H1 (cell line): Measurements from ENCODE around the gene GCAT. TPM values are rescaled to one million over a fixed set of nuclear protein-coding genes. Genes with fewer than 3 reads are reported as not detected.

Source experiments
- CTCF ChIA-PET: fragments of 300-600 bp; sonication (Branson Sonifier 250); formaldehyde crosslinking; loops from one replicate; lab custom pipeline; 2021; ENCODE audit not compliant: partially characterized antibody; lab: Charles Lee
- POLR2A ChIA-PET: fragments of 300-600 bp; sonication (Branson Sonifier 250); formaldehyde crosslinking; loops from one replicate; lab custom pipeline; 2021; ENCODE audit warnings: inconsistent platforms; ENCODE audit not compliant: partially characterized antibody; lab: Charles Lee
- DNase-seq, 2 experiments: peaks; one replicate each; pipeline versions ENCODE4 v3.0.0 to v3.0.0-alpha.2; 2010 to 2022; ENCODE audit warnings: low spot score in 2 of 2, low read depth in 1 of 2, mixed read lengths in 1 of 2
- FAIRE-seq: peaks from 2 replicates; lab custom pipeline; 2011; peaks lifted over from hg19 to GRCh38; lab: Jason Lieb, UNC
- H2AFZ ChIP-seq: 2 replicates; pipeline ENCODE4 v1.8.1; 2012; ENCODE audit warnings: low read length, inconsistent platforms
- H2AK5ac ChIP-seq: 2 replicates; pipeline ENCODE4 v1.6.1; 2013; ENCODE audit warnings: low read depth, low read length
- H2BK120ac ChIP-seq: replicated peaks from 2 replicates; pipeline ENCODE3; 2013; ENCODE audit warnings: low read depth, low read length, inconsistent platforms
- H2BK12ac ChIP-seq: 2 replicates; pipeline ENCODE4 v1.6.1; 2013; ENCODE audit warnings: low read depth, low read length
- H2BK15ac ChIP-seq: 2 replicates; pipeline ENCODE4 v1.6.1; 2013; ENCODE audit warnings: low read length
- H2BK20ac ChIP-seq: 2 replicates; pipeline ENCODE4 v1.6.1; 2013; ENCODE audit warnings: low read length
- H2BK5ac ChIP-seq: 2 replicates; pipeline ENCODE4 v1.6.1; 2013; ENCODE audit warnings: low read depth, low read length
- H3K14ac ChIP-seq: 2 replicates; pipeline ENCODE4 v1.6.1; 2013; ENCODE audit warnings: inconsistent platforms; ENCODE audit not compliant: insufficient read length
- H3K18ac ChIP-seq: 2 replicates; pipeline ENCODE4 v1.6.1; 2013; ENCODE audit warnings: low read length; ENCODE audit errors: extremely low read depth
- H3K23ac ChIP-seq: 2 replicates; pipeline ENCODE4 v1.6.1; 2013; ENCODE audit warnings: inconsistent platforms; ENCODE audit not compliant: insufficient read length
- H3K23me2 ChIP-seq: 2 replicates; pipeline ENCODE4 v1.6.1; 2013; ENCODE audit warnings: low read depth, low read length
- H3K27ac ChIP-seq: 2 replicates; pipeline ENCODE4 v1.6.1; 2011; ENCODE audit warnings: low read depth, low read length, inconsistent platforms
- H3K27me3 ChIP-seq, 4 experiments: replicated peaks in 1 of 4; 1 replicate in 1 of 4; 2 replicates in 3 of 4; pipeline versions ENCODE4 v1.6.1 to v1.8.1; 2011 to 2013; ENCODE audit warnings: low read length in 3 of 4, mild to moderate bottlenecking in 3 of 4, inconsistent platforms in 2 of 4, mixed read lengths in 2 of 4, moderate library complexity in 1 of 4; ENCODE audit not compliant: control insufficient read depth in 3 of 4, insufficient read depth in 3 of 4; ENCODE audit errors: extremely low read depth in 1 of 4
- H3K36me3 ChIP-seq, 4 experiments: 2 replicates each; pipeline versions ENCODE4 v1.6.1 to v1.8.1; 2011 to 2013; ENCODE audit warnings: mild to moderate bottlenecking in 4 of 4, low read length in 3 of 4, moderate library complexity in 2 of 4, control low read depth in 1 of 4, inconsistent platforms in 1 of 4; ENCODE audit not compliant: insufficient read depth in 4 of 4, control insufficient read depth in 2 of 4
- H3K4ac ChIP-seq: replicated peaks from 2 replicates; pipeline ENCODE3; 2013; ENCODE audit warnings: low read length, low read depth, mixed read lengths, inconsistent platforms; ENCODE audit not compliant: insufficient read length
- H3K4me1 ChIP-seq, 4 experiments: replicated peaks in 1 of 4; 1 replicate in 1 of 4; 2 replicates in 3 of 4; pipeline versions ENCODE4 v1.6.1 to v1.8.1; 2011 to 2013; ENCODE audit warnings: low read length in 3 of 4, inconsistent platforms in 2 of 4, mixed read lengths in 1 of 4; ENCODE audit not compliant: insufficient read depth in 4 of 4, control insufficient read depth in 3 of 4
- H3K4me2 ChIP-seq, 2 experiments: 2 replicates each; pipeline versions ENCODE4 v1.6.1 to v1.8.1; 2011 to 2013; ENCODE audit warnings: low read depth in 2 of 2, low read length in 2 of 2, control low read depth in 1 of 2, inconsistent platforms in 1 of 2, mild to moderate bottlenecking in 1 of 2; ENCODE audit not compliant: insufficient read depth in 1 of 2
- H3K4me3 ChIP-seq, 4 experiments: fragments of 200-600, 300-600 bp in 1 of 4; sonication (generic), shearing (Covaris generic), sonication (Bioruptor Twin) in 1 of 4; 2 replicates each; pipeline versions ENCODE4 v1.5.1 to v1.8.1; 2011 to 2016; ENCODE audit warnings: low read length in 4 of 4, low read depth in 3 of 4, control low read depth in 2 of 4, inconsistent platforms in 2 of 4, mild to moderate bottlenecking in 2 of 4, mixed read lengths in 1 of 4, moderate library complexity in 1 of 4; ENCODE audit not compliant: insufficient read depth in 2 of 4; ENCODE audit errors: extremely low read depth in 1 of 4
- H3K56ac ChIP-seq: replicated peaks from 2 replicates; pipeline ENCODE3; 2013; ENCODE audit warnings: low read depth, mild to moderate bottlenecking, mixed read lengths, low read length, inconsistent platforms; ENCODE audit not compliant: insufficient read length
- H3K79me1 ChIP-seq: 2 replicates; pipeline ENCODE4 v1.6.1; 2013; ENCODE audit warnings: low read depth, low read length, control low read depth
- H3K79me2 ChIP-seq, 2 experiments: 2 replicates each; pipeline versions ENCODE4 v1.6.1 to v1.8.1; 2012 to 2013; ENCODE audit warnings: low read length in 2 of 2, mild to moderate bottlenecking in 2 of 2, inconsistent platforms in 1 of 2; ENCODE audit not compliant: insufficient read depth in 2 of 2, control insufficient read depth in 1 of 2
- H3K9ac ChIP-seq, 4 experiments: replicated peaks in 1 of 4; 1 replicate in 1 of 4; 2 replicates in 3 of 4; pipeline versions ENCODE4 v1.6.1 to v1.8.1; 2011 to 2013; ENCODE audit warnings: low read depth in 3 of 4, low read length in 3 of 4, control low read depth in 2 of 4, mild to moderate bottlenecking in 2 of 4, moderate library complexity in 2 of 4, inconsistent platforms in 1 of 4; ENCODE audit errors: extremely low read depth in 1 of 4
- H3K9me3 ChIP-seq, 2 experiments: 2 replicates each; pipeline versions ENCODE4 v1.6.1 to v1.8.1; 2012 to 2013; ENCODE audit warnings: mild to moderate bottlenecking in 2 of 2, moderate library complexity in 2 of 2, control low read depth in 1 of 2, inconsistent platforms in 1 of 2, low read depth in 1 of 2, low read length in 1 of 2, mixed read lengths in 1 of 2; ENCODE audit not compliant: insufficient read depth in 2 of 2
- H4K20me1 ChIP-seq, 2 experiments: replicated peaks in 1 of 2; 2 replicates each; pipeline versions ENCODE3 to v1.8.1; 2011 to 2013; ENCODE audit warnings: inconsistent platforms in 2 of 2, low read length in 2 of 2, mild to moderate bottlenecking in 1 of 2; ENCODE audit not compliant: insufficient read depth in 2 of 2, control insufficient read depth in 1 of 2
- H4K5ac ChIP-seq: 2 replicates; pipeline ENCODE4 v1.6.1; 2013; ENCODE audit warnings: low read length, low read depth, mixed read lengths, inconsistent platforms; ENCODE audit not compliant: insufficient read length
- H4K8ac ChIP-seq: 2 replicates; pipeline ENCODE4 v1.8.0; 2013; ENCODE audit warnings: mild to moderate bottlenecking, moderate library complexity, low read length, inconsistent platforms; ENCODE audit not compliant: insufficient read depth; ENCODE audit errors: extremely low read depth
- H4K91ac ChIP-seq: replicated peaks from 2 replicates; pipeline ENCODE3; 2013; ENCODE audit warnings: low read length, mixed read lengths, inconsistent platforms; ENCODE audit not compliant: insufficient read length
- JUND ChIP-seq: IDR thresholded peaks from 2 replicates; pipeline ENCODE4 v1.6.1; 2011; ENCODE audit warnings: mild to moderate bottlenecking, improper control_type of control experiment, low read length
- POLR2A ChIP-seq, 2 experiments: IDR thresholded peaks; 1 replicate in 1 of 2; 2 replicates in 1 of 2; pipeline ENCODE4 v1.6.1; 2011; ENCODE audit warnings: low read depth in 2 of 2, low read length in 2 of 2, mild to moderate bottlenecking in 2 of 2; ENCODE audit errors: control extremely low read depth in 1 of 2
- SP2 ChIP-seq: IDR thresholded peaks from 2 replicates; pipeline ENCODE4 v1.6.1; 2012; ENCODE audit warnings: mild to moderate bottlenecking, low read length, inconsistent platforms
- WGBS, 2 experiments: shearing (Covaris generic) in 1 of 2; methylation state at CpG; one replicate each; pipeline versions ENCODE4 v1.1.6 to v1.1.7; 2013 to 2015; ENCODE audit warnings: low lambda C conversion rate in 2 of 2, mixed read lengths in 2 of 2, inconsistent platforms in 1 of 2, low coverage in 1 of 2, missing lambda C conversion rate in 1 of 2; ENCODE audit not compliant: insufficient replicate concordance in 2 of 2, insufficient coverage in 1 of 2, insufficient read length in 1 of 2; ENCODE audit errors: extremely low coverage in 1 of 2, missing lambda C conversion rate in 1 of 2; 5-methylcytosine and 5-hydroxymethylcytosine counted together
- polyA plus RNA-seq, 7 experiments: library from polyadenylated mRNA; depleted of rRNA in 3 of 7; stranded (reverse) in 5 of 7; unstranded in 2 of 7; fragments of >200 nt in 5 of 7; fragments of 200-250 nt in 2 of 7; gene quantifications; 1 replicate in 5 of 7; 2 replicates in 1 of 7; 4 replicates in 1 of 7; pipeline versions ENCODE4 v1.2.1 to v1.2.3, GENCODE V29; 2011 to 2013; ENCODE audit warnings: missing spikeins in 2 of 7, mixed read lengths in 2 of 7
- total RNA-seq: library from RNA; stranded (reverse); fragmentation: NEBNext Ultra II Directional; extraction: Animal tissue kit (Norgen Biotek cat#: 25700); gene quantifications from 2 replicates; pipeline ENCODE4 v1.2.1, GENCODE V29; 2021

GCAT gene
- total and polyA plus RNA-seq, 2 of the 8 experiments (the other 6 are each of a cell fraction or from before 2014, with no cell fraction given) = 24.3 to 47.5 TPM

DNA sequence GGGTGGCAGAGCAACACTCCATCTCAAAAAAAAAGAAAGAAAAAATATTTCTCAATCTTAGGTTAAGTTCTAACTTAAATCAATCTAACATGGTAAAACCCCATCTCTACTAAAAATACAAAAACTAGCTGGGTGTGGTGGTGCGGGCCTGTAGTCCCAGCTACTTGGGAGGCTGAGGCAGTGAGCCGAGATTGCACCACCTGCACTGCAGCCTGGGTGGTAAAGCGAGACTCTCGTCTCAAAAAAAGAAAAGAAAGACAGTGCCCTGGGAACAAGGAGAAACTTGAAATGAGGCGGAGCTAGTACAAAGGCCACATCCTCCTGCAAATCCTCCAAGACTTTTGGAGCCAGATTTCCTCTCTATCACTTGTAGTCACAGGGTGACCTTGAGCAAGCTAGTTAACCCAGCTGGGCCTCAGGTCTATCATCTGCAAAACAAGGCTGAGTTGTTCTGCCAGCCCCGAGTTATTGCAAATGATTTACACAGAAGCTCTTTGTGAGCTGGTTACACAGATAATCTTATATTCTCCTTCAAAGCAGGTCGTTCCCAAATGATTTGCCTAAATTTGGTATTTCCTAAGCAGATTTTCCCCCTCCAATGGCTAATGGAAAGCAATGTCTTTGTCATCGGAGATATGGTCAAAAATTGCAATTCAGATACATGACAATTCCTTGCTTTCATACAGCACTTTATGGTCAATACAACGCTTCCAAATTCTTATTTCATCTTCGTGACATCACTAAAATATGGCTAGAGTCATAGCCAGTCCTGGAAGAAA, 34.5 kb downstream of the GCAT start:
- H3K4ac ChIP-seq = no peak overlapping the region
- FAIRE-seq = no peak
- CTCF ChIA-PET = interaction anchor here (0.6 to 3.5 kb wide), 7 partner anchors 9 to 405 kb away, joined by 3 to 15 read pairs (median 4); partner anchors contain the start of gene GALR3
- no peak overlapping the region for H4K5ac ChIP-seq
- no peak overlapping the region for H2BK20ac ChIP-seq
- TF ChIP-seq POLR2A (IDR thresholded peaks at IDR 0.05; ENCODE audit: control extremely low read depth in 1 of 2, low read depth in 2 of 2, low read length in 2 of 2) (no peak), SP2 (no peak), JUND (no peak)
- 91% methylated on average over 10 of the region's 10 CpGs; no CpG with 5 or more reads in 1 of the 2 experiments for WGBS, 2 experiments
- no peaks in the 10 kb centered on the region for H3K27me3 ChIP-seq
- H3K23me2 ChIP-seq = peaks cover 5% of the 10 kb centered on the region; the same call in 1 of the 2 replicates
- no peak overlapping the region for H3K56ac ChIP-seq
- peaks cover 0 to 6% (median 0%) of the 10 kb centered on the region in 4 experiments; a peak in 3 of 8 replicates for H3K36me3 ChIP-seq
- no peak overlapping the region; a peak in 1 of 4 replicates for H3K4me2 ChIP-seq
- no peaks in the 10 kb centered on the region for H4K20me1 ChIP-seq
- no peak overlapping the region; the same call in 1 of the 2 replicates for H2BK15ac ChIP-seq
- no peak overlapping the region for H3K9ac ChIP-seq
- no peaks in the 10 kb centered on the region; the same call in 1 of the 2 replicates for H3K79me1 ChIP-seq
- H3K18ac ChIP-seq = no peak overlapping the region
- no peak overlapping the region for H3K23ac ChIP-seq
- POLR2A ChIA-PET = interaction anchor here (0.6 to 3.7 kb wide), 5 partner anchors 13 to 53 kb away, joined by 3 to 29 read pairs (median 7); partner anchors contain the start of genes GALR3 and GCAT
- H2BK12ac ChIP-seq = no peak overlapping the region
- H3K4me3 ChIP-seq = no peak overlapping the region
- no peak overlapping the region for H2AFZ ChIP-seq
- H4K8ac ChIP-seq = no peak overlapping the region
- no peak overlapping the region for H2BK120ac ChIP-seq
- no peaks in the 10 kb centered on the region for H3K4me1 ChIP-seq
- no peak overlapping the region for H2BK5ac ChIP-seq
- no peak overlapping the region for H3K27ac ChIP-seq
- no peak for DNase-seq
- peaks cover 0 to 6% of the 10 kb centered on the region in 2 experiments; a peak in 3 of 4 replicates for H3K79me2 ChIP-seq
- no peak overlapping the region for H4K91ac ChIP-seq
- H3K9me3 ChIP-seq = no peaks in the 10 kb centered on the region
- H3K14ac ChIP-seq = no peak overlapping the region
- H2AK5ac ChIP-seq = no peak overlapping the region
